B cell (primary cell): ENCODE results near the gene EGFL7. TPM values are rescaled to one million over a fixed set of nuclear protein-coding genes. Genes with fewer than 3 reads are reported as not detected.

Source experiments
- ATAC-seq: fragments of 200-7000 bp; cut with Tn5 transposase; one replicate; pipeline ENCODE4 v1.10.0; 2021; ENCODE audit warnings: low read depth, mild to moderate bottlenecking, moderate number of reproducible peaks, moderate library complexity
- CTCF ChIA-PET: fragments of 350-600 bp; sonication (Branson Sonifier 250); formaldehyde crosslinking; loops from one replicate; lab custom pipeline; 2021; ENCODE audit warnings: antibody characterized with exemption, inconsistent platforms; lab: Charles Lee
- POLR2A ChIA-PET: fragments of 350-600 bp; sonication (Branson Sonifier 250); formaldehyde crosslinking; loops from one replicate; lab custom pipeline; 2021; ENCODE audit warnings: antibody characterized with exemption; lab: Charles Lee
- DNase-seq: peaks from one replicate; pipeline ENCODE4 v3.0.0; 2013
- H2AFZ ChIP-seq: 2 replicates; pipeline ENCODE4 v1.6.1; 2012; ENCODE audit warnings: mild to moderate bottlenecking, low read depth, low read length; ENCODE audit not compliant: insufficient read depth, poor library complexity, severe bottlenecking
- H3K27ac ChIP-seq, 2 donors: 1 replicate in 1 of 2; 2 replicates in 1 of 2; pipeline ENCODE4 v1.5.1; 2012 to 2013; ENCODE audit warnings: low read length in 2 of 2, mild to moderate bottlenecking in 2 of 2, moderate library complexity in 1 of 2
- H3K27me3 ChIP-seq, 4 experiments: fragments of 200-600 bp in 1 of 4; sonication (generic) in 1 of 4; replicated peaks in 1 of 4; 1 replicate in 2 of 4; 2 replicates in 2 of 4; pipeline versions ENCODE4 v1.6.1 to v1.7.0; 2013 to 2016; ENCODE audit warnings: low read length in 3 of 4, mild to moderate bottlenecking in 2 of 4, mixed read lengths in 1 of 4, moderate library complexity in 1 of 4; ENCODE audit not compliant: insufficient read depth in 4 of 4, control insufficient read depth in 3 of 4; ENCODE audit errors: control extremely low read depth in 1 of 4
- H3K36me3 ChIP-seq, 2 experiments: replicated peaks in 1 of 2; 1 replicate in 1 of 2; 2 replicates in 1 of 2; pipeline versions ENCODE4 v1.6.1 to v1.7.1; 2013; ENCODE audit warnings: low read length in 1 of 2; ENCODE audit not compliant: insufficient read depth in 2 of 2, control insufficient read depth in 1 of 2; ENCODE audit errors: control extremely low read depth in 1 of 2, extremely low read depth in 1 of 2
- H3K4me1 ChIP-seq, 2 donors: fragments of 200-600 bp in 1 of 2; sonication (generic) in 1 of 2; 1 replicate in 1 of 2; 2 replicates in 1 of 2; pipeline versions ENCODE4 v1.5.1 to v1.6.1; 2013 to 2017; ENCODE audit warnings: low read length in 2 of 2; ENCODE audit not compliant: control insufficient read depth in 2 of 2, insufficient read depth in 2 of 2
- H3K4me2 ChIP-seq: replicated peaks from 2 replicates; pipeline ENCODE3; 2012; ENCODE audit warnings: mild to moderate bottlenecking, low read depth, low read length; ENCODE audit not compliant: poor library complexity, severe bottlenecking
- H3K4me3 ChIP-seq, 5 experiments: fragments of 200-600 bp in 1 of 5; sonication (generic) in 1 of 5; 1 replicate in 3 of 5; 2 replicates in 2 of 5; pipeline versions ENCODE4 v1.5.1 to v1.7.0; 2011 to 2016; ENCODE audit warnings: low read length in 4 of 5, mild to moderate bottlenecking in 4 of 5, low read depth in 2 of 5, control low read depth in 1 of 5, moderate library complexity in 1 of 5; ENCODE audit not compliant: insufficient read depth in 1 of 5; ENCODE audit errors: control extremely low read depth in 1 of 5, extremely low read depth in 1 of 5
- H3K79me2 ChIP-seq: fragments of 200-600 bp; sonication (generic); one replicate; pipeline ENCODE4 v1.6.0; 2016; ENCODE audit warnings: low read length; ENCODE audit not compliant: control insufficient read depth, insufficient read depth
- H3K9ac ChIP-seq: fragments of 200-600 bp; sonication (generic); 2 replicates; pipeline ENCODE4 v1.6.1; 2017; ENCODE audit warnings: mild to moderate bottlenecking, low read length, moderate library complexity
- H3K9me3 ChIP-seq, 3 donors: one replicate each; pipeline versions ENCODE4 v1.6.1 to v1.7.1; 2013; ENCODE audit warnings: low read length in 2 of 3; ENCODE audit not compliant: control insufficient read depth in 2 of 3, insufficient read depth in 1 of 3; ENCODE audit errors: control extremely low read depth in 1 of 3
- H4K20me1 ChIP-seq: 2 replicates; pipeline ENCODE4 v1.6.0; 2012; ENCODE audit warnings: mild to moderate bottlenecking, low read length; ENCODE audit not compliant: insufficient read depth, control insufficient read depth, poor library complexity, severe bottlenecking
- H3K27ac Mint-ChIP-seq: one replicate; pipeline ENCODE4 v1.8.0; 2021; ENCODE audit warnings: mixed read lengths
- H3K27me3 Mint-ChIP-seq: one replicate; pipeline ENCODE4 v1.8.0; 2021; ENCODE audit warnings: mixed read lengths
- H3K4me1 Mint-ChIP-seq: one replicate; pipeline ENCODE4 v1.8.0; 2021; ENCODE audit warnings: mixed read lengths
- H3K4me3 Mint-ChIP-seq: one replicate; pipeline ENCODE4 v1.8.0; 2021; ENCODE audit warnings: mixed read lengths
- H3K9me3 Mint-ChIP-seq: one replicate; pipeline ENCODE4 v1.8.0; 2022; ENCODE audit warnings: mixed read lengths; ENCODE audit not compliant: insufficient read depth
- EZH2 ChIP-seq: IDR thresholded peaks from 2 replicates; pipeline ENCODE4 v1.6.1; 2012; ENCODE audit warnings: borderline replicate concordance, low read depth, mild to moderate bottlenecking, moderate library complexity, low read length; ENCODE audit not compliant: insufficient read depth, poor library complexity, severe bottlenecking
- WGBS: methylation state at CpG from one replicate; pipeline ENCODE4 v1.1.5; 2013; ENCODE audit warnings: missing lambda C conversion rate; ENCODE audit not compliant: insufficient coverage; 5-methylcytosine and 5-hydroxymethylcytosine counted together
- intact Hi-C: fragments of 100-400 bp; cut with micrococcal nuclease; formaldehyde crosslinking; loops from one replicate; pipeline ENCODE4 v1.10.0; 2022
- polyA plus RNA-seq: library from polyadenylated mRNA; depleted of rRNA; stranded (reverse); fragments of >200 nt; gene quantifications from 2 replicates; pipeline ENCODE4 v1.2.3, GENCODE V29; 2012
- total RNA-seq, 2 donors: library from RNA; stranded (reverse); fragments of 120-200 nt in 1 of 2; gene quantifications; 1 replicate in 1 of 2; 2 replicates in 1 of 2; pipeline versions ENCODE4 v1.2.3 to v1.2.4, GENCODE V29; 2013 to 2022
- TF ChIP-seq, protein P1 (sequence below): fragments of 200-600 bp; IDR thresholded peaks from one replicate; pipeline ENCODE4 v1.8.0; 2022; ENCODE audit warnings: antibody characterized with exemption, mild to moderate bottlenecking

EGFL7 gene
- total and polyA plus RNA-seq, 2 donors (not counting 1 experiment from before 2014, with no cell fraction given), result 0.34 TPM; not detected in 1

DNA sequence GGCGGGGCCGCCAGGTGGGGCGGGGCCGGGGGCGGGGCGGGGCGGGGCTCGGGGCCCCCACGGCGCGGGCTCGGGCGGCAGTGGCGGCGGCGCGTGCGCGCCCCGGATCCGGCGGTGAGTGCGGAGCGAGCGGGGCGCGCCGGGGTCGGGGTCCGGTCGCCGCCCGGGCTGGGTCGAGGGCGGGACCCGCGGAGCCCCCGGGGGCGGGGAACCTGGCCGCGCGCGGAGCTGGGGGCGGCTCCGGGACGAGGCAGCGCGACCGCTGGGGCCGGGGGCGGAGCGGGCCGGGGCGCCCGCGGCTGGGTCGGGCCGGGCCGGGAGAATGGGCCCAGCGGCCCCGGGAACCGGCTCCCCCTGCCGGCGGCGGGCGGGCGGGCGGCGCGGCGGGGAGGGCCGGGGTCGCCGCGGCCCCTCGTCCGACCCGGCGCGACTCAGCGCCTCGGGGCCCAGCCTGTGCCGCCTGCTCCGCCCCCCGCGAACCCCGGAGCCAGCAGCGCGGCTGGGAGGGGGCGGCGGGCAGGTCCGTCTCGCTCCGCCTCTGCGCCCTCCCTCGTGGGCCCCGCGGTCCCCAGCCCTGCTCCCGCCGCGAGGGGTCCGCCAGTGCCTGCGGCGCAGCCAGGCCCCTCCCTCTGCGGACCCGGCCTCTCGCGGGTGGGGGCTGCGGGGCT, 3.1 kb downstream of the EGFL7 start:
- WGBS, result 2% methylated on average over 109 of the region's 109 CpGs
- ChIA-PET CTCF (interaction anchor here (1.1 kb wide), 1 partner anchor 127 kb away, joined by 3 read pairs; no protein-coding TSS in a partner anchor), POLR2A (interaction anchor here (0.6 kb wide), 1 partner anchor 114 kb away, joined by 6 read pairs; no protein-coding TSS in a partner anchor)
- Histone ChIP-seq H3K4me3 (peak overlapping the region in 1 of 5 experiments; percentile 40), H3K79me2 (no peaks in the 10 kb centered on the region), H3K27me3 (peaks cover 0 to 59% (median 30%) of the 10 kb centered on the region in 4 experiments), H3K27ac (no peak overlapping the region), H2AFZ (no peak overlapping the region), H3K4me2 (peak overlapping the region; percentile 79), H3K4me1 (peaks cover 6 to 16% of the 10 kb centered on the region in 2 donors), H3K36me3 (no peaks in the 10 kb centered on the region), H3K9ac (peak overlapping the region; percentile 23), H4K20me1 (no peaks in the 10 kb centered on the region), H3K9me3 (peaks cover 0 to 16% (median 0%) of the 10 kb centered on the region in 3 donors)
- DNase-seq (peak; percentile 46), ATAC-seq (peak; percentile 44)
- Mint-ChIP-seq H3K27ac (no peak overlapping the region), H3K27me3 (peaks cover 15% of the 10 kb centered on the region), H3K4me3 (no peak overlapping the region), H3K9me3 (no peaks in the 10 kb centered on the region), H3K4me1 (peaks cover 12% of the 10 kb centered on the region)
- TF ChIP-seq, protein P1, sequence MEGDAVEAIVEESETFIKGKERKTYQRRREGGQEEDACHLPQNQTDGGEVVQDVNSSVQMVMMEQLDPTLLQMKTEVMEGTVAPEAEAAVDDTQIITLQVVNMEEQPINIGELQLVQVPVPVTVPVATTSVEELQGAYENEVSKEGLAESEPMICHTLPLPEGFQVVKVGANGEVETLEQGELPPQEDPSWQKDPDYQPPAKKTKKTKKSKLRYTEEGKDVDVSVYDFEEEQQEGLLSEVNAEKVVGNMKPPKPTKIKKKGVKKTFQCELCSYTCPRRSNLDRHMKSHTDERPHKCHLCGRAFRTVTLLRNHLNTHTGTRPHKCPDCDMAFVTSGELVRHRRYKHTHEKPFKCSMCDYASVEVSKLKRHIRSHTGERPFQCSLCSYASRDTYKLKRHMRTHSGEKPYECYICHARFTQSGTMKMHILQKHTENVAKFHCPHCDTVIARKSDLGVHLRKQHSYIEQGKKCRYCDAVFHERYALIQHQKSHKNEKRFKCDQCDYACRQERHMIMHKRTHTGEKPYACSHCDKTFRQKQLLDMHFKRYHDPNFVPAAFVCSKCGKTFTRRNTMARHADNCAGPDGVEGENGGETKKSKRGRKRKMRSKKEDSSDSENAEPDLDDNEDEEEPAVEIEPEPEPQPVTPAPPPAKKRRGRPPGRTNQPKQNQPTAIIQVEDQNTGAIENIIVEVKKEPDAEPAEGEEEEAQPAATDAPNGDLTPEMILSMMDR, result no peak
- no peak for TF ChIP-seq EZH2
- intact Hi-C loops, result loop anchor here (10.0 kb wide), 1 partner anchor 49 kb away; the partner anchor contains the start of gene DIPK1B
